Peyer's patch (tissue), 4 donors: ENCODE measurements around the gene NUDCD3. TPM values are rescaled to one million over a fixed set of nuclear protein-coding genes. Genes with fewer than 3 reads are reported as not detected.

Source experiments
- DNase-seq, 3 donors: peaks; one replicate each; pipeline ENCODE4 v3.0.0-alpha.2; 2017 to 2019
- H3K27ac ChIP-seq, 4 donors: fragments of 200-600 bp; sonication (generic); one replicate each; pipeline ENCODE4 v1.5.1; 2016 to 2019
- H3K27me3 ChIP-seq, 2 donors: fragments of 200-600 bp; sonication (generic); one replicate each; pipeline ENCODE4 v1.5.1; 2019
- H3K36me3 ChIP-seq, 3 donors: fragments of 200-600 bp; sonication (generic); one replicate each; pipeline ENCODE4 v1.5.1; 2016 to 2019
- H3K4me1 ChIP-seq, 4 donors: fragments of 200-600 bp; sonication (generic); one replicate each; pipeline ENCODE4 v1.5.1; 2016 to 2019
- H3K4me3 ChIP-seq, 4 donors: fragments of 200-600 bp; sonication (generic); 1 replicate in 3 of 4; 2 replicates in 1 of 4; pipeline ENCODE4 v1.5.1; 2016 to 2019; ENCODE audit warnings: mild to moderate bottlenecking in 1 of 4
- H3K9me3 ChIP-seq, 4 donors: fragments of 200-600 bp; sonication (generic); one replicate each; pipeline ENCODE4 v1.5.1; 2016 to 2019; ENCODE audit warnings: mild to moderate bottlenecking in 1 of 4
- POLR2A ChIP-seq, 2 donors: fragments of 450-650 bp; IDR thresholded peaks; one replicate each; pipeline ENCODE4 v1.5.1; 2017; ENCODE audit warnings: antibody characterized with exemption in 2 of 2, mild to moderate bottlenecking in 2 of 2, moderate library complexity in 2 of 2
- total RNA-seq, 4 donors: library from RNA; depleted of rRNA; stranded (reverse); fragments of >200 nt; gene quantifications; one replicate each; pipeline ENCODE4 v1.1.0, GENCODE V29; 2016
- TF ChIP-seq, protein P1 (sequence below), 6 experiments: fragments of 450-650 bp in 4 of 6; fragments of 200-600 bp in 2 of 6; sonication (generic) in 1 of 6; IDR thresholded peaks; one replicate each; pipeline ENCODE4 v1.5.1; 2017 to 2019; ENCODE audit warnings: antibody characterized with exemption in 6 of 6, mild to moderate bottlenecking in 3 of 6, moderate library complexity in 1 of 6

The NUDCD3 gene
- total RNA-seq, 4 donors from 2014 or later, result 32.9 to 61.9 (median 44.1) TPM

DNA sequence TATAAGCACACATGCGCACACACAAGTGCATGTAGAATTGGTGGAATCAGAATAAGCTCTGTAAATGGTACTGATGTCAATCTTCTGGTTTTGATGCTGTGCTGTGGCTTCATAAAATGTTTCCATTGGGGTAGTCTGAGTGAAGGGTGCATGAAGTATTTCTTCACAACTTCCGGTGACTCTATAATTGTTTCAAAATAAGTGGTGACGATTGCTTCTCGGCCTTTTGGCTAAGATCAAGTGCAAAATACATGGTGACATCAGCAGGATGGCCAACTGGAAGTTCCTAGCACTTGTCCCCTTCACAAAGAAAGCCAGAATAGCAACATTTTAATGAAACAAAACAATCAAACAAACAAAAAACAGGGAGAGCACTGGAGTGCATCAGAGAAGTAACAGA lies 123.5 kb downstream of the NUDCD3 start:
- no peak for DNase-seq
- Histone ChIP-seq H3K4me1 (no peaks in the 10 kb centered on the region), H3K27ac (no peak overlapping the region), H3K9me3 (no peaks in the 10 kb centered on the region), H3K36me3 (no peaks in the 10 kb centered on the region), H3K4me3 (no peak overlapping the region), H3K27me3 (no peaks in the 10 kb centered on the region)
- TF ChIP-seq, protein P1, sequence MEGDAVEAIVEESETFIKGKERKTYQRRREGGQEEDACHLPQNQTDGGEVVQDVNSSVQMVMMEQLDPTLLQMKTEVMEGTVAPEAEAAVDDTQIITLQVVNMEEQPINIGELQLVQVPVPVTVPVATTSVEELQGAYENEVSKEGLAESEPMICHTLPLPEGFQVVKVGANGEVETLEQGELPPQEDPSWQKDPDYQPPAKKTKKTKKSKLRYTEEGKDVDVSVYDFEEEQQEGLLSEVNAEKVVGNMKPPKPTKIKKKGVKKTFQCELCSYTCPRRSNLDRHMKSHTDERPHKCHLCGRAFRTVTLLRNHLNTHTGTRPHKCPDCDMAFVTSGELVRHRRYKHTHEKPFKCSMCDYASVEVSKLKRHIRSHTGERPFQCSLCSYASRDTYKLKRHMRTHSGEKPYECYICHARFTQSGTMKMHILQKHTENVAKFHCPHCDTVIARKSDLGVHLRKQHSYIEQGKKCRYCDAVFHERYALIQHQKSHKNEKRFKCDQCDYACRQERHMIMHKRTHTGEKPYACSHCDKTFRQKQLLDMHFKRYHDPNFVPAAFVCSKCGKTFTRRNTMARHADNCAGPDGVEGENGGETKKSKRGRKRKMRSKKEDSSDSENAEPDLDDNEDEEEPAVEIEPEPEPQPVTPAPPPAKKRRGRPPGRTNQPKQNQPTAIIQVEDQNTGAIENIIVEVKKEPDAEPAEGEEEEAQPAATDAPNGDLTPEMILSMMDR (IDR thresholded peaks at IDR 0.05), result no peak
- no peak for TF ChIP-seq POLR2A (IDR thresholded peaks at IDR 0.05)

DNA sequence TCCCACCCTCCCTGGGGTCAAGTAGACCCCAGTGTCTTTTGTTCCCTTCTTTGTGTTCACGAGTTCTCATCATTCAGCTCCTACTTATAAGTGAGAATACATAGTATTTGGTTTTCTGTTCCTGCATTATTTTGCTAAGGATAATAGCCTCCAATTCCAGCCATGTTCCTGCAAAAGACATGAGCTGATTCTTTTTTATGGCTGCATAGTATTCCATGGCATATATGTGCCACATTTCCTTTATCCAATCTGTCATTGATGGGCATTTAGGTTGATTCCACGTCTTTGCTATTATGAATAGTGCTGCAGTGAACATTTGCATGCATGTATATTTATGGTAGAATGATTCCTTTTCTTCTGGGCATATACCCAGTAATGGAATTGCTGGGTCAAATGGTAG lies 136.8 kb downstream of the NUDCD3 start:
- Histone ChIP-seq H3K9me3 (no peaks in the 10 kb centered on the region), H3K27me3 (no peaks in the 10 kb centered on the region), H3K36me3 (no peaks in the 10 kb centered on the region), H3K4me3 (no peak overlapping the region), H3K27ac (no peak overlapping the region), H3K4me1 (no peaks in the 10 kb centered on the region)
- no peak for DNase-seq
- TF ChIP-seq, protein P1 (IDR thresholded peaks at IDR 0.05), result no peak
- TF ChIP-seq POLR2A (IDR thresholded peaks at IDR 0.05), result no peak

DNA sequence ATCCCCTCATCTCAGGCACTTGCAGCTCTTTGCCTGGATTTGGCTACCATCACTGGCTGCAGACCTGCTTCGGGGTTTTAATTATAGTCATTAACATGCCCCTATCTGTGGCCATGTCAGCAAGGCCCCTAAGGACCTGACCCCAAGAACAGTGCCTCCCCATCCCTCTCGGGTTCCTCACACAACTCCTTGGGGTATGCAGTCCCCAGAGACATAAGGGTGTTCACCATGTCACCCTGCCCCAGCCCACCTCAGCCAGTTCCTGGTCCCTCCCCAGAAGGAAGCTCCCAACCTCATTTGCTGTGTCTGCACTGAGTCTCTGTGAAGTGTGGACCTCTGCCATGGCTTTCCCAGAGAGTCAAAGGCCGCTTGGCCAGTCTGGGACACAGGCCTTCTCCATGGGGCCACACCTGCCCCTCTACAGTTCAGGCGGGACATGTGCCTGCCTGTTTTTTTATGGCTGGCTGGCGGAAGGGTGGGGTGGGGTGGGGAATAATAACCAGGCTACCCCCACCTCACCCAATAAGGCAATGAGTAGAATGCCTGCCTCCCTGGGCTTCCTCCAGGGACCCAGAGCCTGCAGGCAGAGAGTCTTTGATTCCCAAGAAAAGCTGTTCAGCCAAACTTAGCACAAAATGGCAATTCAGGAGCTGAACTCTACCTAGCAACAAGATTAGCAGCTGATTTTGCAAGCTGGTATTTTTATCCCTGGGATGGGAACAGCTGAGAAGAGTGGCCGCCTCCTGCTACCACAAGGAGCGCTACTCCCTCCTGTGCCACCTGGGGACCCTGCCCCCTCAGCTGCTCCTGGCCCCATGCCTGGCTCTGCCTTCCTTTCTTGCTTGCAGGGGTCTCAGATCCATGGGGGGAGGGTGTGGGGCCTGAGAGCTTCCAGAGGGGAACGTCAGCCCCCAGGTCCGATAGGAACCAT lies 141.3 kb downstream of the NUDCD3 start:
- no peak overlapping the region for H3K4me3 ChIP-seq
- H3K9me3 ChIP-seq, result no peaks in the 10 kb centered on the region
- H3K36me3 ChIP-seq, result no peaks in the 10 kb centered on the region
- no peaks in the 10 kb centered on the region for H3K27me3 ChIP-seq
- TF ChIP-seq, protein P1 (IDR thresholded peaks at IDR 0.05), result no peak
- no peak for TF ChIP-seq POLR2A (IDR thresholded peaks at IDR 0.05)
- no peak for DNase-seq
- H3K4me1 ChIP-seq, result no peaks in the 10 kb centered on the region
- H3K27ac ChIP-seq, result no peak overlapping the region

DNA sequence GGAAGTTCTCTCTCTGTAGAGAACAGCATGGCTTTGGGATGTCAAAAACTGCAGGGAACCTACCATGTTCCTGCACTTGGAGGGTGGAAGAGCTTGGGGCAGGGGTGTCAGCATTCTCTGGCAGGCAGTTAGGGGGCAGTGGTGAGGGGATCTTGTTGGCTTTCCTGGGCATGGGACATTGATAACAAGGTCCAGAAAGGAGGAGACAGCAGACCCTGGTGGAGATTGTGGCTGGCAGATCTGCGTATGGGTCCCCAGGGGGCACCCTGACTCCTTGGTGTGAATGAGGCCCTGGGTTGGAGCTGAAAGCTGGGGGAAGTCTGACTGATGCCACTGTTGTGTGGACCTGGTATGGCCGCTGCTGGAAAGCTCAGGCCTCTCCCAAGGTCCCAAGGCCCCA lies 142.2 kb downstream of the NUDCD3 start:
- Histone ChIP-seq H3K4me1 (no peaks in the 10 kb centered on the region), H3K36me3 (no peaks in the 10 kb centered on the region), H3K9me3 (no peaks in the 10 kb centered on the region), H3K27ac (no peak overlapping the region), H3K27me3 (no peaks in the 10 kb centered on the region), H3K4me3 (no peak overlapping the region)
- no peak for DNase-seq
- no peak for TF ChIP-seq POLR2A (IDR thresholded peaks at IDR 0.05)
- TF ChIP-seq, protein P1 (IDR thresholded peaks at IDR 0.05), result no peak

DNA sequence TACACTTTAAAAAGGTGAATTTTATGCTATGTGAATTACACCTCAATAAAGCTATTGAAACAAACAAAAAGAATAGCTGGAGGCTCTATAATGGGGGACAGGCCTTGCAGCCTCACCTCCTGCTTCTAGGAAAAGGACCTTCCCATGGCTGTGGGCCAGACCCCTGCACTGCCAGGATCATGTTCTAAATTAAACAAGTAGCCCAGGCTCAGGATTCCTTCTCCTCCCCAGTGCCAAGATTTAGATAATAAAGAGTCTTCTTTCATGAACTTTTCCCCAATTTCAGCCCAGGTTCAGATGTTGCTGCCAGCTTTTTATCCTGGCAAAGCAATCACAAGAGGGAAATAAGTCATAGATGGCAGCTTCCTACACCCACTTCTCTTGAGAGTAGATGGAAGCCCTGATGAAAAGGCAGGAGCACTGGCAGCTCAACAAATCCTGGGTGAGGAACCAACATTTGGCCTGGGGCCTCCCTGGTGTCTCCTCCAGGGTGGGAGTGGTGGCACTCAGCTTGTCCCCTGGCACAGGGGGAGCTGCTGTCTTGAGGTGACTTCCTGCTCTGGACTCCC lies 142.8 kb downstream of the NUDCD3 start:
- DNase-seq, result no peak
- H3K27me3 ChIP-seq, result no peaks in the 10 kb centered on the region
- H3K27ac ChIP-seq, result no peak overlapping the region

More for the DNA sequence above, 142.8 kb downstream of the NUDCD3 start:
- H3K4me1 ChIP-seq, result no peaks in the 10 kb centered on the region
- H3K9me3 ChIP-seq, result no peaks in the 10 kb centered on the region
- TF ChIP-seq, protein P1 (IDR thresholded peaks at IDR 0.05), result no peak
- TF ChIP-seq POLR2A (IDR thresholded peaks at IDR 0.05), result no peak
- H3K4me3 ChIP-seq, result no peak overlapping the region
- H3K36me3 ChIP-seq, result no peaks in the 10 kb centered on the region
